ENCODE results near the gene UNCX. TPM values are rescaled to one million over a fixed set of nuclear protein-coding genes. Genes with fewer than 3 reads are reported as not detected.

UNCX gene
- total and polyA plus RNA-seq, 8 donors = not detected

DNA sequence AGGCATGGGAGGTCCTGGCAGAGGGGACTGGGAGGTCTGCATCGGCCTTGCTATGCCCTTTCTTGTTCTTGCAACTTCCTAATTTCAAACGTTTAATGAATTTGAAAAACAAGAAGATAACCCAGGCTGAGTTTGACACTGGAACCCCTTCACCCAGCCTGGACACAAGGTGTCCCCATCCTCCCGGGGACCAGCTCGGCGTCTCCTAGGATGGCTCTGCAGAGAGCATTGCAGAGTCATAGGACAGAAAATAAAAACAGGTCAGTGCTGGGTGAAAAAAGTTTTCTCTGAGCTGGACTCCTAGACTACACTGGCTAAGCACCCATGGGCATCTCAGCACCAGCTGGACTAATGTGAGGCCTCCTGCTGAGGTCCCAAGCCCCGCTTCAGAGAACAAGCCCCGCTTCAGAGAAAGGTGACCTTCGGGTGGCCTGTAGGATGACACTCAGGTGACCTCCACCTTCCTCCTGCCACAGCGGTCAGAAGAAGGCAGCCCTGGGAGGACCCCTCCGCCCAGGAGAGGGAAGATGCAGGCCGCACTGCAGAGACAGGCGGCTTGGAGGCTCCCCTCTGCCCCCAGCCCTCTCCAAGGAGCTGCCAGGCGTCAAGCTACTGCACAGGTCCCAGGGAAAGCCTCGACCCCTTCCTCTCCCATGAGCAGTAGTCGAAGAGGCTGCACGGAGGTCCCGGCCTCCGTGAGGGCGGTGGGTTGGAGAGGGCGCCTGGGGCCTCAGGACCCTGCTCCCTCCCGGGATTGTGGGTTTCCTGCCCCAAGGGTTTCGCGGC, 9.3 kb upstream of the UNCX start:
- intact Hi-C loops (cut with DNase I) = loop anchor here in 1 of 3 donors (10.0 kb wide), 1 partner anchor 181 kb away; no protein-coding TSS in a partner anchor

GRCh38 chr7:1224086-1224716, 8.5 kb upstream of the UNCX start:
- 3 to 4% methylated on average over 48 to 66 of the region's 66 CpGs for WGBS, 2 donors
- DNase-seq = peak in 1 of 6 donors; percentile 67
- intact Hi-C loops (cut with DNase I) = loop anchor here in 1 of 3 donors (10.0 kb wide), 1 partner anchor 181 kb away; no protein-coding TSS in a partner anchor
- no peaks in the 10 kb centered on the region for H3K9me3 ChIP-seq
- peaks cover 0 to 69% (median 22%) of the 10 kb centered on the region in 4 donors for H3K27me3 ChIP-seq
- no peak for TF ChIP-seq CTCF (IDR thresholded peaks at IDR 0.05)
- ATAC-seq = no peak
- no peaks in the 10 kb centered on the region for H3K4me1 ChIP-seq
- FAIRE-seq = no peak
- no peak overlapping the region for H3K4me3 ChIP-seq
- no peaks in the 10 kb centered on the region for H3K36me3 ChIP-seq
- no peak overlapping the region for H3K27ac ChIP-seq

More for the DNA sequence above, 9.3 kb upstream of the UNCX start:
- no peaks in the 10 kb centered on the region for H3K9me3 ChIP-seq
- no peaks in the 10 kb centered on the region for H3K36me3 ChIP-seq
- no peak for FAIRE-seq
- TF ChIP-seq CTCF (IDR thresholded peaks at IDR 0.05) = no peak
- no peak overlapping the region for H3K4me3 ChIP-seq
- no peak overlapping the region for H3K27ac ChIP-seq
- peak in 1 of 6 donors; percentile 46 for DNase-seq
- peaks cover 0 to 61% (median 18%) of the 10 kb centered on the region in 4 donors for H3K27me3 ChIP-seq
- 35 to 40% methylated on average over 22 to 23 of the region's 23 CpGs for WGBS, 2 donors
- H3K4me1 ChIP-seq = no peaks in the 10 kb centered on the region
- ATAC-seq = no peak

DNA sequence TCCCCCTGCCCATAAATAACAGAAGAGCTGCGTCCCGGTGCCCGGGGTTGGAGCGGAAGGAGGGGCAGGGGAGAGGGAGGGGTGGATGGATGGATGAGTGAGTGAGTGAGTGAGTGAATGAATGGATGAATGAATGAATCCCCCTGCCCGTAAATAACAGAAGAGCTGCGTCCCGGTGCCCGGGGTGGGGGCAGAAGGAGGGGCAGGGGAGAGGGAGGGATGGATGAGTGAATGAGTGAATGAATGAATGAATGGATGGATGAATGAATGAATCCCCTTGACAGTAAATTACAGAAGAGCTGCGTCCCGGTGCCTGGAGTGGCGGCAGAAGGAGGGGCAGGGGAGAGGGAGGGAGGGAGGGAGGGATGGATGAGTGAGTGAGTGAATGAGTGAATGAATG, 7.6 kb upstream of the UNCX start:
- ATAC-seq = no peak
- 1 to 2% methylated on average over 8 to 11 of the region's 11 CpGs for WGBS, 2 donors

GRCh38 chr7:1225441-1226185, 7.1 kb upstream of the UNCX start:
- Histone ChIP-seq H3K27me3 (peaks cover 0 to 67% (median 24%) of the 10 kb centered on the region in 4 donors), H3K27ac (no peak overlapping the region), H3K4me1 (no peaks in the 10 kb centered on the region), H3K9me3 (no peaks in the 10 kb centered on the region), H3K4me3 (no peak overlapping the region), H3K36me3 (no peaks in the 10 kb centered on the region)
- intact Hi-C loops (cut with DNase I) = loop anchor here in 1 of 3 donors (10.0 kb wide), 1 partner anchor 179 kb away; no protein-coding TSS in a partner anchor
- FAIRE-seq (no peak), DNase-seq (peak in 2 of 6 donors; percentile 52 to 78), ATAC-seq (peak in 3 of 4 donors; percentile 52 to 77 (median 72))
- peak; percentile 22 to 75 (median 66) for TF ChIP-seq CTCF (IDR thresholded peaks at IDR 0.05)
- WGBS, 2 donors = 9 to 10% methylated on average over 52 of the region's 52 CpGs

More for the DNA sequence above, 7.6 kb upstream of the UNCX start:
- intact Hi-C loops (cut with DNase I) = loop anchor here in 1 of 3 donors (10.0 kb wide), 1 partner anchor 180 kb away; no protein-coding TSS in a partner anchor
- Histone ChIP-seq H3K9me3 (no peaks in the 10 kb centered on the region), H3K27ac (no peak overlapping the region), H3K27me3 (peaks cover 0 to 70% (median 22%) of the 10 kb centered on the region in 4 donors), H3K4me1 (no peaks in the 10 kb centered on the region), H3K36me3 (no peaks in the 10 kb centered on the region), H3K4me3 (no peak overlapping the region)
- no peak for DNase-seq
- no peak for FAIRE-seq
- TF ChIP-seq CTCF (IDR thresholded peaks at IDR 0.05) = no peak

Measured in pancreas (tissue), 10 donors.